Esophagus muscularis mucosa (tissue), 4 donors: ENCODE measurements around the gene ASCL2. TPM values are rescaled to one million over a fixed set of nuclear protein-coding genes. Genes with fewer than 3 reads are reported as not detected.

Experiments
- DNase-seq: peaks from one replicate; pipeline ENCODE4 v3.0.0-alpha.2; 2017; ENCODE audit errors: extremely low spot score
- H3K27ac ChIP-seq, 4 donors: fragments of 200-600 bp; sonication (generic); replicated peaks in 1 of 4; 1 replicate in 3 of 4; 2 replicates in 1 of 4; pipeline ENCODE4 v1.5.1; 2016 to 2019; ENCODE audit warnings: mild to moderate bottlenecking in 1 of 4
- H3K27me3 ChIP-seq, 4 donors: fragments of 200-600 bp; sonication (generic); one replicate each; pipeline versions ENCODE4 v1.5.1 to v1.6.0; 2016 to 2019
- H3K36me3 ChIP-seq, 4 donors: fragments of 200-600 bp; sonication (generic); one replicate each; pipeline ENCODE4 v1.5.1; 2016 to 2019
- H3K4me1 ChIP-seq, 4 donors: fragments of 200-600 bp; sonication (generic); one replicate each; pipeline ENCODE4 v1.5.1; 2016 to 2019
- H3K4me3 ChIP-seq, 4 donors: fragments of 200-600 bp; sonication (generic); 1 replicate in 2 of 4; 2 replicates in 2 of 4; pipeline ENCODE4 v1.5.1; 2016 to 2019; ENCODE audit warnings: mild to moderate bottlenecking in 4 of 4, moderate library complexity in 1 of 4
- H3K9me3 ChIP-seq, 4 donors: fragments of 200-600 bp; sonication (generic); 1 replicate in 3 of 4; 2 replicates in 1 of 4; pipeline ENCODE4 v1.5.1; 2016 to 2019
- EP300 ChIP-seq: sonication (generic); formaldehyde crosslinking; IDR thresholded peaks from one replicate; pipeline ENCODE4 v1.6.1; 2017; ENCODE audit warnings: antibody characterized with exemption
- POLR2A ChIP-seq: fragments of 450-650 bp; IDR thresholded peaks from one replicate; pipeline ENCODE4 v1.6.1; 2017; ENCODE audit warnings: antibody characterized with exemption, moderate library complexity, mild to moderate bottlenecking, low read depth
- POLR2AphosphoS5 ChIP-seq, 2 donors: sonication (generic); formaldehyde crosslinking; IDR thresholded peaks; one replicate each; pipeline ENCODE4 v1.6.1; 2017; ENCODE audit warnings: antibody characterized with exemption in 2 of 2
- WGBS: methylation state at CpG from one replicate; pipeline ENCODE4 v1.1.5; 2018; 5-methylcytosine and 5-hydroxymethylcytosine counted together
- intact Hi-C: fragments of 100-400 bp; cut with DNase I; formaldehyde crosslinking; loops from one replicate; pipeline ENCODE4 v1.15.1; 2023
- total RNA-seq, 4 donors: library from RNA; depleted of rRNA; stranded (reverse); fragments of >200 nt; gene quantifications; one replicate each; pipeline versions ENCODE4 v1.1.0 to v1.2.1, GENCODE V29; 2016
- TF ChIP-seq, protein P1 (sequence below), 3 experiments: fragments of 200-600 bp in 2 of 3; fragments of 450-650 bp in 1 of 3; sonication (generic) in 2 of 3; IDR thresholded peaks; one replicate each; pipeline ENCODE4 v1.5.1; 2017 to 2019; ENCODE audit warnings: antibody characterized with exemption in 3 of 3, mild to moderate bottlenecking in 2 of 3, moderate library complexity in 1 of 3

Gene ASCL2
- total RNA-seq, 4 donors from 2014 or later = 0.32 to 0.83 (median 0.42) TPM; not detected in 1

DNA sequence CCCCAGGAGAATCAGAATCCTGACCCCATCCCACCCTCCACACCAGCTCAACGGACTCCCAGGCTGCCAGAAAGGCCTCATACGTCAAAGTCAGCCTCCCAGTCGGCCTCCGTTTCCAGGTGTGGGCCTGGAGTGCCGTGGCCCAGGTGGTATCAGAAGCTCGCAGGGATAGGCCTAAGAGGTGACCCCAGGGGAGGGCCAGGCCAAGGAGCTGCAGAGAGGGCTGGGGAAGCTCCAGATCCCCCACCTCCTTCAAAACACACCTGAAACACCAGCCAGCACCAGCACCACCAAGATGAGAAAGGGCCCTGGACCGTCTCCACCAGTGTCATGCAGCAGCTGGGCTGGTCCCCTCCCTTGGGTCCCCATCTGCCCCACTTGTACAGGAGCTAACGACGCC is 20.3 kb downstream of the ASCL2 start:
- H3K27ac ChIP-seq = no peak overlapping the region
- H3K4me1 ChIP-seq = no peaks in the 10 kb centered on the region
- no peak for TF ChIP-seq POLR2AphosphoS5 (IDR thresholded peaks at IDR 0.05)
- TF ChIP-seq, protein P1, sequence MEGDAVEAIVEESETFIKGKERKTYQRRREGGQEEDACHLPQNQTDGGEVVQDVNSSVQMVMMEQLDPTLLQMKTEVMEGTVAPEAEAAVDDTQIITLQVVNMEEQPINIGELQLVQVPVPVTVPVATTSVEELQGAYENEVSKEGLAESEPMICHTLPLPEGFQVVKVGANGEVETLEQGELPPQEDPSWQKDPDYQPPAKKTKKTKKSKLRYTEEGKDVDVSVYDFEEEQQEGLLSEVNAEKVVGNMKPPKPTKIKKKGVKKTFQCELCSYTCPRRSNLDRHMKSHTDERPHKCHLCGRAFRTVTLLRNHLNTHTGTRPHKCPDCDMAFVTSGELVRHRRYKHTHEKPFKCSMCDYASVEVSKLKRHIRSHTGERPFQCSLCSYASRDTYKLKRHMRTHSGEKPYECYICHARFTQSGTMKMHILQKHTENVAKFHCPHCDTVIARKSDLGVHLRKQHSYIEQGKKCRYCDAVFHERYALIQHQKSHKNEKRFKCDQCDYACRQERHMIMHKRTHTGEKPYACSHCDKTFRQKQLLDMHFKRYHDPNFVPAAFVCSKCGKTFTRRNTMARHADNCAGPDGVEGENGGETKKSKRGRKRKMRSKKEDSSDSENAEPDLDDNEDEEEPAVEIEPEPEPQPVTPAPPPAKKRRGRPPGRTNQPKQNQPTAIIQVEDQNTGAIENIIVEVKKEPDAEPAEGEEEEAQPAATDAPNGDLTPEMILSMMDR (IDR thresholded peaks at IDR 0.05) = no peak
- TF ChIP-seq EP300 = no peak
- TF ChIP-seq POLR2A = no peak
- peaks cover 0 to 7% (median 4%) of the 10 kb centered on the region in 4 donors for H3K9me3 ChIP-seq
- H3K27me3 ChIP-seq = peaks cover 0 to 17% (median 0%) of the 10 kb centered on the region in 4 donors
- WGBS = 80% methylated on average over 8 of the region's 9 CpGs
- intact Hi-C loops = no loop called here
- no peaks in the 10 kb centered on the region for H3K36me3 ChIP-seq
- no peak for DNase-seq
- no peak overlapping the region for H3K4me3 ChIP-seq

DNA sequence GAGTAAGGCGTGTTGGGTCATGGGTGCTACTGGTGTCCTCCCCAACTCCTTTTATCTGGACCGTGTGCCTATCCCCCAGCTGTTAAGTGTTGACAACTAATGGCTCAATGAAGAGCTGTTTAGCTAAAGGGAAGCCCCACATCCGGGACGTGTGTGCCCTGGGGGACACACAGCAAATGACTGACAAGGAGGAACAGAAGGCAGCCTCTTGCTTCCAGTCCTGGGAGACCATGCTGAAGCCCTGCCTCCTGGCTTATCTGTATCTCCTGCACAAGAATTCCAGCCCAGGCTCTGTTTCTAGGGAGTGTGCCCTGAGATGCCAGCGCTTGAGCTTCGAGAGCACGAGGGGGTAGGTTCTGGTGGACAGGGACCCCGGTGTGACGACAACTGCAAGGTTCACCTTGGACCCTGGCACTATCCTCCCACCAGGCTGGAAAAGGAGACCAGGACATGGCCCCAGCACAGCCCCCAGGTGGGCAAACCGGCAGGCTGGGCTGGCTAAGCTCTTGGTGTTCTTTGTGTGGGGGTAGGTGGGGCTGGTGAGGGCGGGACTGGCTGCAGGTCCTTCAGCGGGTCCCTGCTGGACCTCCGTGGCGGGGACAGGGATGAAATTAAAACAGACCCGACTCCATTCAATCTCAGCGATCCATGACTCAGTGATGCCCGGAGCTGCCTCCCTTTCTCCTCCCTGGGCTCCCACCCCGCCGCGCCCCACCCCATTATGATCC is 21.0 kb downstream of the ASCL2 start:
- TF ChIP-seq, protein P1 (IDR thresholded peaks at IDR 0.05) = no peak
- no peak for TF ChIP-seq POLR2A
- peaks cover 0 to 17% (median 0%) of the 10 kb centered on the region in 4 donors for H3K27me3 ChIP-seq
- no peak overlapping the region for H3K27ac ChIP-seq
- 88% methylated on average over 9 of the region's 20 CpGs for WGBS
- H3K9me3 ChIP-seq = peaks cover 0 to 7% (median 2%) of the 10 kb centered on the region in 4 donors
- no peak overlapping the region for H3K4me3 ChIP-seq
- intact Hi-C loops = no loop called here
- H3K36me3 ChIP-seq = no peaks in the 10 kb centered on the region
- peak; percentile 74 for DNase-seq
- H3K4me1 ChIP-seq = no peaks in the 10 kb centered on the region

- WGBS = 93% methylated on average over 7 of the region's 7 CpGs
- H3K4me1 ChIP-seq = no peaks in the 10 kb centered on the region
- no peaks in the 10 kb centered on the region for H3K36me3 ChIP-seq
- H3K27ac ChIP-seq = no peak overlapping the region
- H3K9me3 ChIP-seq = peaks cover 0 to under 1% (median 0%) of the 10 kb centered on the region in 4 donors
- H3K4me3 ChIP-seq = no peak overlapping the region
- intact Hi-C loops = no loop called here
- no peak for TF ChIP-seq POLR2AphosphoS5 (IDR thresholded peaks at IDR 0.05)
- no peak for TF ChIP-seq EP300
- TF ChIP-seq, protein P1 (IDR thresholded peaks at IDR 0.05) = no peak
- TF ChIP-seq POLR2A = no peak
- DNase-seq = no peak
- H3K27me3 ChIP-seq = peaks cover 0 to 17% (median 0%) of the 10 kb centered on the region in 4 donors
These were observed 21.6 kb downstream of the ASCL2 start for GRCh38 chr11:2248762-2249161.

GRCh38 chr11:2248242-2248641 is 22.1 kb downstream of the ASCL2 start:
- 85% methylated on average over 11 of the region's 11 CpGs for WGBS
- Histone ChIP-seq H3K4me1 (no peaks in the 10 kb centered on the region), H3K27me3 (peaks cover 0 to 17% (median 0%) of the 10 kb centered on the region in 4 donors), H3K36me3 (no peaks in the 10 kb centered on the region), H3K4me3 (no peak overlapping the region), H3K9me3 (peaks cover 0 to 2% (median 0%) of the 10 kb centered on the region in 4 donors), H3K27ac (no peak overlapping the region)
- no peak for TF ChIP-seq EP300
- TF ChIP-seq POLR2A = no peak
- TF ChIP-seq, protein P1 (IDR thresholded peaks at IDR 0.05) = no peak
- DNase-seq = no peak
- intact Hi-C loops = no loop called here
